ENCODE results near the gene RAD9B. TPM values are rescaled to one million over a fixed set of nuclear protein-coding genes. Genes with fewer than 3 reads are reported as not detected.
"Not testable (repeated sequence)": the region's sequence is repeated elsewhere in the genome, so short reads cannot be mapped to it uniquely, and the experiment has no call there.

The RAD9B gene
- polyA plus RNA-seq, 1 donor = 4.4 TPM

DNA sequence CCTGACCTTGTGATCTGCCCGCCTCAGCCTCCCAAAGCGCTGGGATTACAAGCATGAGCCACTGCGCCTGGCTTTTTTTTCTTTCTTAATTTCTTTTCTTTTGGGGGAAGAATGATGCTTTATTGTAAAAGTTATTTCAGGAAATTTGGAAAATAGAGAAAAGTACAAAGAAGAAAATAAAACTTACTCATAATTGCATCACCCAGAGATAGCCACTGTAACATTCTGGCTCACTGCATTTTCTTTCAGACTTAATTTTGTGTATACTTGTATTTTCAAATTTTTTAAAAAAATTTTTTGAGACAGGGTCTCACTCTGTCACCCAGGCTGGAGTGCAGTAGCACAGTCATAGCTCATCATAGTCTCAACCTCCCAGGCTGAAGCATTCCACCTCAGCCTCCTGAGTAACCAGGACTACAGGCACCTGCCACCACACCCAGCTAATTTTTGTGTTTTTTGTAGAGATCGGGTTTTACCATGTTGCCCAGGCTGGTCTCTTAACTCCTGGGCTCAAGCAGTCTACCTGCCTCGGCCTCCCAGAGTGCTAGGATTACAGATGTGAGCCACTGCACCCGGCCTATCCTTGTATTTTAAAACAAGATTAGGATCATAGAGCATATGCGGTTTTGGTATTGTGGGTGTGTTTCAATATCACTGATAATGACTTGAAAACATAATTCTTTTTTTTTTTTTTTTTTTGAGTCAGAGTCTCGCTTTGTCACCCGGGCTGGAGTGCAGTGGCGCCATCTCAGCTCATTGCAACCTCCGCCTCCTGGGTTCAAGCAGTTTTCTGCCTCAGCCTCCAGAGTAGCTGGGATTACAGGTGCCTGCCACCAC lies 19.0 kb downstream of the RAD9B start:
- DNase-seq (ENCODE audit: low read depth) = not testable (repeated sequence)

DNA sequence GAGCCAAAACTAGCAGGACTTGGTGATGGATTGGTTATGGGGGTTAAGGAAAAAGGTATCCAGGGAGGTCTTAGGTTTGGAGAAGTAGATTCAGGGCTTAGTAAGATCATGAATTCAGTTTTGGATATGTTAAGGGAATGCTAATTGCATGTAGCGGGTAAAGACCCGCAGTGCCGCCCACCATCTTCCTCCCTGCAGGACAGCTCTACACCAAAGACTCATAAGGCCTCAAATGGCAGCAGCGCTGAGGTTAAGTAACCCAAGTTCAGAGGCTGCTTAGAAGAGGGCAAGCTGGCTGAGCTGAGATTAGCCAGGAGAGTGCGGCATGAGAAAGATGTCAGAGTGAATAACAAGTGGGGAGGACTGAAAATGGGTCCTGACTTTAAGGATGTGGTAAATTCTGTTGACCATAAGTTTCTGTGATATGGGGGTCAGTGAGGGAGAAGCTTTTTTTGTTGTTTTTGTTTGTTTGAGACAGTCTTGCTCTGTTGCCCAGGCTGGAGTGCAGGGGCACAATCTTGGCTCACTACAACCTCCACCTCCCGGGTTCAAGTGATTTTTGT lies 26.2 kb downstream of the RAD9B start:
- DNase-seq (ENCODE audit: low read depth) = no peak

DNA sequence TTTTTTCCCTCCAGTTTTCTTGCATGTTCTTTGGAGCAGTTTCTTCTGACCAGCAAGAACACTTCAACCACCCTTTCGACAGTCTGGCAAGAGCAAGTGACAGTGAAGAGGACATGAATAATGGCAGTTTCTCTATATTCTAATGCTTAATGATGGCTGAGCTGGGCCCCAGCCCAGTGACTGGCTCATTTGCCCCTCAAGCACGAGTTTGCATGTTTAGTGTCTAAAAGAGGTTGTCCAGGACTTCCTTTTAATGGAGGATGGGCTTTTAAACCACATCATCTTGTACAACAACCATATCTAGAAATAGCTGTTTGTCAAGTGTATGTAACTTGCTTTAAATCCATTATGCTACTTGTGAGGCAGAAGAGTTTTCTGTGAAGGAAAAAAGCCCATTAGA lies 28.4 kb downstream of the RAD9B start:
- DNase-seq (ENCODE audit: low read depth) = no peak

- no peak for DNase-seq (ENCODE audit: low read depth)
Observed at GRCh38 chr12:110531741-110532333, 29.7 kb downstream of the RAD9B start.

- no peak for DNase-seq (ENCODE audit: low read depth)
Observed at GRCh38 chr12:110532644-110533043, 30.5 kb downstream of the RAD9B start.

GRCh38 chr12:110533607-110534006 lies 31.5 kb downstream of the RAD9B start:
- DNase-seq (ENCODE audit: low read depth) = no peak

- DNase-seq (ENCODE audit: low read depth) = no peak
Observed at GRCh38 chr12:110534811-110535210, 32.7 kb downstream of the RAD9B start.

DNA sequence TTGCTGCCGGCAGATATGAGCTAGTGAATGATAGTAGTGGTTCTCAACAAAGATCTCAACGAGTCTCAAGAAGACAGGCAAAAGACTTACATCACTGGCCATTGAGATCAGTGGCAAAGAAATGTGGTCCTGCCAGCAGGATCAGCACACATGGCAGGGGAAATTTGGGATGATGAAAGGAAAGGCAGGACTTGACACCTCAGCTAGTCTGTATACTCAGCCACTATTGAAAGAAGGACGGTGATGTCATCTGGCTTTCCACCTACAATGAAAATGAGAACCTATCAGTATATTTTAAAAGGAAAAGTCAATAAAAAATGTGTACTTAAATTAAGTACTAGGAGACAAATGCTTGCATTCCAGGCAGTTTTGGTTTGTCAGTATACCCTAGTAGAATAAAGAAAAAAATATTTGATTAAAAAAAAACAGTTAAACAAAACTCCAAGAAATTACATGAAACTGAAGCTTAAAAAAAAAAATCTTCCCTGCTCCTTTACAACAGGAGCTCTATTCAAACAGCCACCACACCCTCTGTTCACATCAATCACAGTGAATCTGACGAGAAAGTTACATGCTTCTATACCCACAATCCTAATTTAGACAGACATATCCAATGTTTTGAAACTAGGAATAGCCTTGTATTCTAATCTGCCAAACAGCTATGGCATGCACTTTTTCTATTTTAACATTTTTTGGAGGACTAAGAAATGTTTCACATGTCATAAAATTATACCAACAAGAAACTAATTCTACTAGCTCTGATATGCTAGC lies 34.9 kb downstream of the RAD9B start:
- no peak for DNase-seq (ENCODE audit: low read depth)

GRCh38 chr12:110537605-110538409 lies 35.7 kb downstream of the RAD9B start:
- DNase-seq (ENCODE audit: low read depth) = no peak

DNA sequence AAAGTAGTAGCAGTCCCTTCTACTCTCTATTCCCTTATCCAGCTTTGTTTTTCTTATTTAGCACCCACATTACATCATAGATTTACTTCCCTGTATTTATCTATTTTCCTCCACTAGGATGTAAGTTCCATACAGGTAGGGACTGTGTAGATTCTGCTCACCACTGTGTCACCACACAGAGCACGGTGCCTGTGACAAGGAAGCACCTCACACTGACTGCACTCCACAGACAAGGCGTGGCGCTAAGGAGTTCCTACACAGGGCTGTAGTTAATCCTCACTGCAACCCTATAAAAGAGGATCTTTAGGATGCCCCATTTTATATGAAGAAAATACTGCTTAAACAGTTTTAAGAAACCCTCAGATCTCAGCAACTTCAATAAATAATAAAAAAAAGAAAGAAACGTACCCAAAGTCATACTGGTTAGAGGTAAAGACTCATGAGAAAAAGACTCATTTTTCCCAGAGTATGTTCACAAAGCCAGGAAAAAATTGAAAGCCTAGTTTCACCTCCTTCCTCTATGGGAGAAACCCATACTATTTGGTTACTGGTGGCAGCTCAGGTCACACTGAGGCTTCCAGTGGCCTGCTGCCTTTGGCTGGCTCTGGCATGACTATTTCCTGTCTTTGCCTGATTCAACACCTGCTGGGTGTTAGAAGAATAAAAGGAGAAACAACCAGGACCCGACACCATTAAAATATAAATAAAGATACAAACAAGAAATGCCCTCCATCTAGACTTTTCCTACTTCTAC lies 36.9 kb downstream of the RAD9B start:
- DNase-seq (ENCODE audit: low read depth) = no peak

- no peak for DNase-seq (ENCODE audit: low read depth)
Observed at GRCh38 chr12:110540048-110540447, 37.9 kb downstream of the RAD9B start.

- DNase-seq (ENCODE audit: low read depth) = peak; percentile 25
Observed at GRCh38 chr12:110543252-110543959, 41.3 kb downstream of the RAD9B start.

DNA sequence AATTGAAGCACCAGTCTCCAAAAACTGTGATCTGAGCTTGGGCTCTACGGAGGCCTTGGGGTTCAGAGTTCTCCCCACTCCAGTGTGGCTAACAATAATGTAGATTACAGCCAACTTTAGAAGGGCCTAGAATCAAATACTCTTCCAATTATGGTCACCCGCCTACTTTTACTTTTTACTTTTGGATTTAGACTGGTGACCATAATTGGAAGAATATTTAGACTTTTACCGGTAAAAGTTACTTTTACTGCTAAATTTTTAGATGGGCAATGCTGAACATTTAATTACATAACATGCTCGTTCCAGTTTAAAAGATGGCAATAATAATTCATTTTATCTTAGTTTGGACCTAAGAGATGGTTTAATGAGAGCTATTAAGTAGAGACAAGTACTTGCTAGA lies 41.8 kb downstream of the RAD9B start:
- no peak for DNase-seq (ENCODE audit: low read depth)

DNA sequence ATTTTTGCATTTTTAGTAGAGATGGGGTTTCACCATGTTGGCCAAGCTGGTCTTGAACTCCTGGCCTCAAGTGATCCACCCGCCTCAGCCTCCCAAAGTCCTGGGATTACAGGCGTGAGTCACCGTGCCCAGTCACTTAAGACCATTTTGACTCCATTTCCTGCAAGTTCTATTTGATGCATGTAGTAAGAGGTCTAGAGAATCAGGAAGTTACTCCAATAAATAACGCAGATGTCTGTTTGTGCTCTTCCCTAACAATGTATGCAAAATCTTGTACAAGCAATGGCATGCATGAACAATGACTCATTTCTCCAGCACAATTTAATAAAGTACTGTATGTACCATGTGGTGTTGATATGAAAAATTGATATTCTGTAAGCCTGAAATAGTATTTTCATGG lies 43.1 kb downstream of the RAD9B start:
- DNase-seq (ENCODE audit: low read depth) = not testable (repeated sequence)

DNA sequence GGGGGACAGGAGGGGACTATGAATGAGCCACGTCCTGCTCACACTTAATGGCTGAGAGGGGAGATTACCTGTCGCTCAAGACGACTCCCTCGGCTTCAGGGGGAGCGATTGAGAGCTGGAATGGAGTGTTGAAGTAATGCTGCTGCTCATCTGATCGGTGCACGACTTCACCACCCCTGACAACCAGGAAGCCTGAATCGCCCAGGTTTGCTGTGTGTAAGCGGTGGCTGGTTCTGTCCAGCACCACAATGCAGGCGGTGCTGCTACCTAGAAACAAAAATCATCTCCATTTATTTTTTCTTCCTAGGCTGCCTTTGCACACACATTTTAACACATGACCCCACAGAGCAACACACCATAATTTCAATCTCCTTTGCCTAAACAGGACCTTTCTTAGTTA lies 43.7 kb downstream of the RAD9B start:
- no peak for DNase-seq (ENCODE audit: low read depth)

- no peak for DNase-seq (ENCODE audit: low read depth)
Observed at GRCh38 chr12:110546339-110546738, 44.2 kb downstream of the RAD9B start.

DNA sequence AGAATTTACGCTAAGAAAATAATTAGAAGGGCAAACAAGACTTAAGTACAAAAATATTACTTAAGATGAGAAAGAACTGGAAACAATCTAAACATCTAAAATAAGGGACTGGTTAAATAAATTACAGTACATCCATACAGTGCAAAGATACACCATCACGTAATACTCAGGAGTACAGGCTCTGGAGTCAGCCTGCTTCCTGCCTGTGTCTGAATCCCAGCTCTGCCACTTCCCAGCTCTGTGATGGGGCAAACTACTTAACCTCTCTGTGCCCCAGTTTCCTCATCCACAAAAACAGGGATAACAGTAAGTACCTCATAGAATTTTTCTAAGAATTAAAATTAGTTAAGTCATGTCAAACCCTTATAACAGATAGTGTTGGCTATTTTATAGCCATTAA lies 45.0 kb downstream of the RAD9B start:
- no peak for DNase-seq (ENCODE audit: low read depth)

DNA sequence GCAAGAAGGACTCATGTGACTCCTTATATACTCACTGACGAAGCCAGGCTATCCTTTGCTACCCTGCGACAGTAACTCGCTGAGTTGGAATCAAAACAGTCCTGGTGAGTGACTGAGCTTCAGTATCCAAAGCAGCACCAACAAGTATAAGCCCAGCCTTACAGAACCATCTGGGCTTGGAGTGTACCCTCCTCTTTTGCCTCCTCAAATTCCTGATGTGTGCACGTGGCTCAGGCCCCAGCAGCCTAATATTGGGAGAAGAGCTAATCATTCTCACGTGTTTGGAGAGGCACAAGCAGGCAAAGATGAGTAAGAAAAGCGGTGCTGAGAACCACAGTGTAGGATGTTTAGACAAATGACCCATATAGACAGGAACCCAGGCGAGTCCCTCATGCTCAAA lies 46.5 kb downstream of the RAD9B start:
- DNase-seq (ENCODE audit: low read depth) = no peak

- DNase-seq (ENCODE audit: low read depth) = no peak
Observed at GRCh38 chr12:110549716-110550115, 47.6 kb downstream of the RAD9B start.

DNA sequence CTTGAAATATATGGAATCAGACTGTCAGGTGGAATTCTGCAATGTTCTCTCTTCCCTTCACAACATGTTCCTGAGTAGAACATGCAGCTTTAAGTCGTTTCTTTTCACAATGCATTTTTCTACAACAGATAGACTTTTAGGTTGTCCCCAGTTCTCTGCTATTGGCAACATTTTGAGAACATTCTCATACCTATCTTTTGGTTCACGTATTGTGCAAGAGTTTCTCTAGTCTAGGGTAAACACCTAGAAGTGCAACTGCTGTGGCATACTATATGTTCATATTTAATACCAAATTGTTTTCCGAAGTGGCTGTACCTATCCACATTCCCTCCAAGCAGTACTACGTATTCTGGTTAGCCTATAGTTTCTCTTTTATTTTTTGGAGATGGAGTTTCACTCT lies 48.9 kb downstream of the RAD9B start:
- no peak for DNase-seq (ENCODE audit: low read depth)
